Loucy (cell line): Measurements from ENCODE around the gene GPR26.

Source experiments
- CTCF ChIP-seq: fragments of 200-600 bp; sonication (generic); conservative IDR thresholded peaks from 2 replicates; pipeline ENCODE4 v1.5.1; 2014; ENCODE audit warnings: mild to moderate bottlenecking, antibody characterized with exemption, low read length
- EZH2phosphoT487 ChIP-seq: fragments of 200-600 bp; IDR thresholded peaks from 2 replicates; pipeline ENCODE4 v1.6.1; 2018; ENCODE audit warnings: antibody characterized with exemption, mild to moderate bottlenecking, moderate library complexity, borderline replicate concordance

DNA sequence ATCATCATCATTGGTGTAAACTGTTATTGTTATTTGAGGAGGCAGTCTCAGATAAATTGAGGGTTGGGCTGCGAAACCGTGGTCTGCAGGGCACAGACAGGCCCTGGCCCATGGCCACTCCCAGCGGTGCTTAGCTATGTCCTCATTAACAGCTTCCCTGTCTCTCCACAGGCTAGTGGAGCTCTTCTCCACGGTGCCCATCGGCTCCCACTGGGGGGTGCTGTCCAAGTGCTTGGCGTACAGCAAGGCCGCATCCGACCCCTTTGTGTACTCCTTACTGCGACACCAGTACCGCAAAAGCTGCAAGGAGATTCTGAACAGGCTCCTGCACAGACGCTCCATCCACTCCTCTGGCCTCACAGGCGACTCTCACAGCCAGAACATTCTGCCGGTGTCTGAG, 21.6 kb downstream of the GPR26 start:
- no peak for TF ChIP-seq CTCF
- TF ChIP-seq EZH2phosphoT487, result no peak
